Measurements from ENCODE around the gene EVA1B.

DNA sequence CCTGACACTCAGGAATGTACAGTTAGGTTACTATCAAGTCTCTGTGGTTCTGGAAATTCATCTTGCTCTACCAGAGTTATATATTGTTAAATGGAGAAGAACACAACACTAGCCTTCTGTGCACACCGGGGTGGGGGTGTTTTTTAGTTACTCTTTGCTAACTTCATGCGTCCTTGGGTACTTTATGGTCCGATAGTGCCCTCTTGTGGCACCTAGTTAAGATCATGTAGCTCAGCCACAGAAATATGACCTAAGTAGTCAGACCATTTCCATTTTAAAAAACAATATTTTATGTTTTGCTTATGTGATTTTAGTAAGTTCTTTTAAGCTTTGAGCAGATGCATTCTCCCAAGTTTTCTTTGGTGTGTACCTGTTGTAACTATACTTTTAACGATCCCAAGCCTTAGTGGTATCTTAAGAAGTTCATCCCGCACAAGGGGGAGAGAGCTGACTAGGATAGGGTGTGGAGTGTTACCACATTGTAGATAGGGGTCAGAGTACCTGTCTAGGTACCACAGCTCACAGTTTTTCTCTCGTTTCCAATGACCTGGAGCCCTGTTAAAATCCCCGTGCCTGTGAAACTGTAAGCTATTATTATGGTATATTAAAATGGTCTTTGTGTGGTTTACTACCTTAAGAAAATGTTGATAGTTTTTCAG, 37.9 kb downstream of the EVA1B start:
- TF ChIP-seq, protein P1, sequence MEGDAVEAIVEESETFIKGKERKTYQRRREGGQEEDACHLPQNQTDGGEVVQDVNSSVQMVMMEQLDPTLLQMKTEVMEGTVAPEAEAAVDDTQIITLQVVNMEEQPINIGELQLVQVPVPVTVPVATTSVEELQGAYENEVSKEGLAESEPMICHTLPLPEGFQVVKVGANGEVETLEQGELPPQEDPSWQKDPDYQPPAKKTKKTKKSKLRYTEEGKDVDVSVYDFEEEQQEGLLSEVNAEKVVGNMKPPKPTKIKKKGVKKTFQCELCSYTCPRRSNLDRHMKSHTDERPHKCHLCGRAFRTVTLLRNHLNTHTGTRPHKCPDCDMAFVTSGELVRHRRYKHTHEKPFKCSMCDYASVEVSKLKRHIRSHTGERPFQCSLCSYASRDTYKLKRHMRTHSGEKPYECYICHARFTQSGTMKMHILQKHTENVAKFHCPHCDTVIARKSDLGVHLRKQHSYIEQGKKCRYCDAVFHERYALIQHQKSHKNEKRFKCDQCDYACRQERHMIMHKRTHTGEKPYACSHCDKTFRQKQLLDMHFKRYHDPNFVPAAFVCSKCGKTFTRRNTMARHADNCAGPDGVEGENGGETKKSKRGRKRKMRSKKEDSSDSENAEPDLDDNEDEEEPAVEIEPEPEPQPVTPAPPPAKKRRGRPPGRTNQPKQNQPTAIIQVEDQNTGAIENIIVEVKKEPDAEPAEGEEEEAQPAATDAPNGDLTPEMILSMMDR (IDR thresholded peaks at IDR 0.05): peak; percentile 55
- TF ChIP-seq, protein P2, sequence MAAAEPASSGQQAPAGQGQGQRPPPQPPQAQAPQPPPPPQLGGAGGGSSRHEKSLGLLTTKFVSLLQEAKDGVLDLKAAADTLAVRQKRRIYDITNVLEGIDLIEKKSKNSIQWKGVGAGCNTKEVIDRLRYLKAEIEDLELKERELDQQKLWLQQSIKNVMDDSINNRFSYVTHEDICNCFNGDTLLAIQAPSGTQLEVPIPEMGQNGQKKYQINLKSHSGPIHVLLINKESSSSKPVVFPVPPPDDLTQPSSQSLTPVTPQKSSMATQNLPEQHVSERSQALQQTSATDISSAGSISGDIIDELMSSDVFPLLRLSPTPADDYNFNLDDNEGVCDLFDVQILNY (CRISPR knock-in tag; IDR thresholded peaks at IDR 0.05): no peak
- TF ChIP-seq, protein P3, sequence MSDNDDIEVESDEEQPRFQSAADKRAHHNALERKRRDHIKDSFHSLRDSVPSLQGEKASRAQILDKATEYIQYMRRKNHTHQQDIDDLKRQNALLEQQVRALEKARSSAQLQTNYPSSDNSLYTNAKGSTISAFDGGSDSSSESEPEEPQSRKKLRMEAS (CRISPR knock-in tag; IDR thresholded peaks at IDR 0.05): no peak
- TF ChIP-seq IRF2 (CRISPR knock-in tag; IDR thresholded peaks at IDR 0.05; ENCODE audit: borderline replicate concordance, low read depth): no peak
- TF ChIP-seq ZNF423 (CRISPR knock-in tag; IDR thresholded peaks at IDR 0.05): no peak
- TF ChIP-seq, protein P4, sequence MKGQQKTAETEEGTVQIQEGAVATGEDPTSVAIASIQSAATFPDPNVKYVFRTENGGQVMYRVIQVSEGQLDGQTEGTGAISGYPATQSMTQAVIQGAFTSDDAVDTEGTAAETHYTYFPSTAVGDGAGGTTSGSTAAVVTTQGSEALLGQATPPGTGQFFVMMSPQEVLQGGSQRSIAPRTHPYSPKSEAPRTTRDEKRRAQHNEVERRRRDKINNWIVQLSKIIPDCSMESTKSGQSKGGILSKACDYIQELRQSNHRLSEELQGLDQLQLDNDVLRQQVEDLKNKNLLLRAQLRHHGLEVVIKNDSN (CRISPR knock-in tag; IDR thresholded peaks at IDR 0.05): no peak
- TF ChIP-seq ZNF219 (CRISPR knock-in tag; IDR thresholded peaks at IDR 0.05; ENCODE audit: borderline replicate concordance): no peak
- TF ChIP-seq NFE2L1 (CRISPR knock-in tag; IDR thresholded peaks at IDR 0.05): no peak
- TF ChIP-seq, protein P5, sequence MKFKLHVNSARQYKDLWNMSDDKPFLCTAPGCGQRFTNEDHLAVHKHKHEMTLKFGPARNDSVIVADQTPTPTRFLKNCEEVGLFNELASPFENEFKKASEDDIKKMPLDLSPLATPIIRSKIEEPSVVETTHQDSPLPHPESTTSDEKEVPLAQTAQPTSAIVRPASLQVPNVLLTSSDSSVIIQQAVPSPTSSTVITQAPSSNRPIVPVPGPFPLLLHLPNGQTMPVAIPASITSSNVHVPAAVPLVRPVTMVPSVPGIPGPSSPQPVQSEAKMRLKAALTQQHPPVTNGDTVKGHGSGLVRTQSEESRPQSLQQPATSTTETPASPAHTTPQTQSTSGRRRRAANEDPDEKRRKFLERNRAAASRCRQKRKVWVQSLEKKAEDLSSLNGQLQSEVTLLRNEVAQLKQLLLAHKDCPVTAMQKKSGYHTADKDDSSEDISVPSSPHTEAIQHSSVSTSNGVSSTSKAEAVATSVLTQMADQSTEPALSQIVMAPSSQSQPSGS (CRISPR knock-in tag; IDR thresholded peaks at IDR 0.05; ENCODE audit: borderline replicate concordance, low read depth): no peak
- no peak for TF ChIP-seq KAT7 (CRISPR knock-in tag; IDR thresholded peaks at IDR 0.05; ENCODE audit: borderline replicate concordance)

All from WTC11 (cell line).